Activated CD4-positive, alpha-beta T cell treated with anti-CD3 and anti-CD28 coated beads for 1 hour (primary cell): ENCODE results near the gene RRBP1.

ENCODE experiments used
- DNase-seq: peaks from one replicate; pipeline ENCODE4 v3.0.0-alpha.2; 2020

Gene RRBP1

GRCh38 chr20:17568045-17568788 lies 113.8 kb downstream of the RRBP1 start:
- no peak for DNase-seq

GRCh38 chr20:17566345-17566744 lies 115.7 kb downstream of the RRBP1 start:
- no peak for DNase-seq

DNA sequence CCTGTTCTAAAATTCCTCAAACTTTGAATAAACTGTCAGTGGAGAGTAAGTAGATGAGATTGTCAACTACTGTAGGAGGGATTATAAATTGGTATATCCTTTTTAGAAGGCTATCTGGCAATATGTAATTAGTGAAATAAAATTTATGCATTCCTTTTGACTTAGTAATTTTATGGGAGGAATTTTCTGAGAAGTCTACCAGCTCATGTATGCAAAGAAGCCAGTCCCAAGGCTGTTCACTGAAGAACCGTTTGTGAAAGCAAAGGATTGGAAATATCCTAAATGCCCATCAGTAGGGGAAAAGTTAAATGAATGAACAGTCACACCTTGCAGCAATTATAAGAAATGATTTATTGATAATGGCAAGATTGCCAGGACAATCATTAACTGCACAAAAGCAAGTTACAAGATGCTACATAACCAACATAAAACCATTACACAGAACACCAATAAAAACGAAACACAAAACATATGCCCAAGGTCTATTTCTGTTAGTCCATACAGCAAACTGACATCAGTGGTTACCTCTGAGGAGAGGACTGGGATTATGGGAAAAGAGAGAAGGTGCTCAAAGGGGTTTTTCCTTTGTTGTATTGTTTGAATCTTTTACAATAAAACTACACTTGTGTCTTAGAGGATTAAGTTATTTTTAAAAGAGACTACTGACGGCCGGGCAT lies 116.7 kb downstream of the RRBP1 start:
- DNase-seq: no peak
